GM10266 (cell line): ENCODE results near the gene WASF2.

Experiments
- DNase-seq: peaks from one replicate; pipeline ENCODE4 v3.0.0; 2012; ENCODE audit errors: extremely low spot score
- CTCF ChIP-seq: IDR thresholded peaks from 2 replicates; pipeline ENCODE4 v1.5.1; 2012; ENCODE audit warnings: mild to moderate bottlenecking, low read depth; ENCODE audit not compliant: control insufficient read depth, insufficient read depth; ENCODE audit errors: missing control alignments

Gene WASF2

GRCh38 chr1:27525296-27526272, 35.6 kb upstream of the WASF2 start:
- no peak for TF ChIP-seq CTCF
- peak; percentile 89 for DNase-seq

DNA sequence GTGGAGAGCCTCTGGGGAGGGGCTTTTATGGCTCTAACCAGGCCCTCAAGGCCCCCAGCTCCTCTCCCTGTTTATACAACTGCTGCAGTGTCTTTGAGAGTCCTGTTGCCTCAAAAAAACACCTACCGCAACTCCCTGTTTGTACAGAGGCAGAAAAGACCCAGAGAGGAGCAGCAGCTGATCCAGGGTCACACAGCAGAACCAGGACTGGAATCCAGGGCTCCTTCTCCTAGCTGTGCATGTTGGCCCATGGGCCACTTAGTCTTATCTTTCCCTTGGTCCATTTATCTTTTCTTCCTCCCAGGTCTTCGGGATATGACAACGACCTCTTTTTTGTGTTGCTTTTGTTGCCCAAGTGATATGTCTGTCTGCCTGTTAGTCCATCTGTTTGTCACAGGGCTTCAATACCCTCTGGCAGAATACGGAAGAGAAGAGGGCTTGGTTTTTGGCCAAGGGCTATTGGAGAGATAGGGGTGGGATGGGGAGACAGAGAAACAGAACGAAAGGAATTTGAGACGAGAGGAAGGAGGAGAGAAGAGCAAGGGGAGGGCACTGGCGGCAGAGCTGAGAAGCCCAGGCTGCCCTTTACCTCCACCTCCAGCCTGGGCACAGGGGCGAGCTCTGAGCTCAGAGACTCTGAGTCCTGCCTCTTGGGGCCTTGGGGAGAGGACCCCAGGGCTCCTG, 33.5 kb upstream of the WASF2 start:
- TF ChIP-seq CTCF: no peak
- DNase-seq: no peak

DNA sequence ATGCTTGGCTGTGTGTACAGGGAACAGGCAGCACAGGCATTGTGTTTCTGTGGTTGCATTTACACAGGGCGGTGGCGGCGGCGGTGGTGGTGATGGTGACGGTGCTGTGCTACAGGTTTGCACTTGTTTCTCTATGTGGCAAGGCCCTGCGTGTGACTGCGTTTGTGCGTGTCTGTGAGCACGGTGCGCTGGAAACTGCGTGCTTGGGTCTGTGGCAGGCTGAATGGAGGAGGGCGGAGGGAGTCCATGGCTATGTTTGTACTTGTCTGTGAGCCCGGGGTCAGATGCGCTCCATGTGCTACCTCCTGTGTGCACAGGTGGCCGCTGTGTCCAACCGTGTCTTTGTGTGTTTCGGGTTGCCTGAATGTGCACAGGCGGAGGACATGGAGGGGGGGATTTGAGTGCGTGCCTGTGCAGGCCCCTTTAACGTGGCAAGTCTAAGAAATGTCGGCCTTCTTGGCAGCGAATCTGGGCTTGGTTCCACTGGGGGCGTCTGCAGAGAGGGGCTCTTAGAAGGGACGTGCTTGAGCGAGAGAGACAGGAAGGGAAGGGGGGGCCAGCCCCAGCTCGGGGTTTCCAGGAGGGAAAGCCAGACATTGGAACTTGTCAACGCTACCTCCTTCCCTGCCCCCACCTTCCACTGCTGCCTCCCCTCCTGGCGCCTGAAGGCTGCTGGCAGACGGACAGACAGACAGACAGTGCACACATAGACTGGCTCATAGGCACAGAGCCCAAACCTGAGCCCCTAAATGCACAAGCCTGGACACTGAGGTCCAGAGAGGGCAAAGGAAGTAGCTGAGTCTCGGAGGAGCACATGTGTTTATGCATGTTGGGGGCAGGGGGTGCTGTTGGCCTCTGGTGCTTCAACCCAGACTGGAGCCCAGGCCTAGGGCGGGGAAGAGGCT, 32.7 kb upstream of the WASF2 start:
- no peak for DNase-seq
- TF ChIP-seq CTCF: no peak

- no peak for TF ChIP-seq CTCF
- DNase-seq: no peak
Measured at GRCh38 chr1:27521861-27522431, 32.0 kb upstream of the WASF2 start.

DNA sequence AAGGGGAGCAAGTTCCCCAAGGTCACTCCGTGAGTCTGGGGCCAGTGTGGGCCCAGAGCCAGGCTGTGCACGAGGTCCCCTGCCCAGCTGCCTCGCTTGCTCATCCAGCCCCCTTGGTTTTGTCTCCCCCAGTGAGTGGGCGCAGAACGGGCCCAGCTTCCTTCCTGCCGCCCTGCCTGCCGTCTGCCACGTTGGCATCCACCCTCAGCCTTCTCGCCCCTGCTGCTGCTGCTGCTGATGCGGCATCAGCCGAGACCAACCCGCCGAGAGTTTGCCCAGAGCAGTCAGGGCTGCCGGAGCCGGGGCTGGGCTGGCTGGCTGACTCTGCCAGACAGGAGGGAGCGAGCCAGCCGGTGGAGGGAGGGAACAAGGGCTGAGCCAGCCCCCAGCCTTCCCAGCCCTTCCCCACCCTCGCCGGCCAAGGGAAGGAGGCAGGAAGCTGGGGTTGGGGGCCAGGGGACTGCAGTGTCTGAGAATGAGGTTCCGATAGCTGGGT, 31.4 kb upstream of the WASF2 start:
- no peak for DNase-seq
- TF ChIP-seq CTCF: no peak

DNA sequence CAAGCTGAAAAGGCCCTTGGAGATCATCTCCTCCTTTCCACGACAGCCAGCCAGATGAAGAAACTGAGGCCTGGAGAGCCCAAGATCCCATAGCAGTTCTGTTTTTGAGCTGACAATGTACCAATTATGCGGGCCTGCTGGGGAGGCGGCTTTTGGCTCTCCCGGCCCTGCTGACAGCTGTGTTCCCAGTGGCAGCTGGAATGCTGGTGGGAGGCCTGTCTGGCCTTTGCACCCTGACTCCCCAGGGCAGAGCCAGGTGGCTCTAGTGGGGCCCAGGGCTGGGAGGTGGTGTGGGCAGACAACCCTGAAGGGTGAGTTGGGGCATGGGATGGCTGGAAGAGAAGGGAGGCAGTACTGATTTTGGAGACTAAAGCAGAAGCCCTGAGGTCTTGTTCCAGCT, 30.7 kb upstream of the WASF2 start:
- no peak for TF ChIP-seq CTCF
- DNase-seq: no peak
